Activated T-cell treated with anti-CD3 and anti-CD28 coated beads, Interleukin-2, amount 50 U/mL, for 4 hours (primary cell): ENCODE measurements around the gene NDUFB10. TPM values are rescaled to one million over a fixed set of nuclear protein-coding genes. Genes with fewer than 3 reads are reported as not detected.

Source experiments
- ATAC-seq, 2 donors: fragments of 200-7000 bp; cut with Tn5 transposase; one replicate each; pipeline ENCODE4 v1.10.0; 2021
- DNase-seq: peaks from one replicate; pipeline ENCODE4 v3.0.0-alpha.2; 2020
- H3K27me3 Mint-ChIP-seq: one replicate; pipeline ENCODE4 v1.8.0; 2021; ENCODE audit warnings: low read depth, mixed read lengths
- H3K36me3 Mint-ChIP-seq: one replicate; pipeline ENCODE4 v1.8.0; 2022; ENCODE audit warnings: mixed read lengths; ENCODE audit not compliant: insufficient read depth
- H3K4me1 Mint-ChIP-seq: one replicate; pipeline ENCODE4 v1.8.0; 2021; ENCODE audit warnings: low read depth, mixed read lengths
- H3K4me3 Mint-ChIP-seq: one replicate; pipeline ENCODE4 v1.8.0; 2021; ENCODE audit warnings: mild to moderate bottlenecking, moderate library complexity, mixed read lengths
- H3K9me3 Mint-ChIP-seq: one replicate; pipeline ENCODE4 v1.8.0; 2021; ENCODE audit warnings: mixed read lengths
- total RNA-seq, 3 donors: library from RNA; stranded (reverse); gene quantifications; one replicate each; pipeline ENCODE4 v1.2.1, GENCODE V29; 2021

The NDUFB10 gene
- total RNA-seq, 3 donors from 2014 or later, result 115 to 143 (median 117) TPM

GRCh38 chr16:2002406-2003230, 43.3 kb downstream of the NDUFB10 start:
- Mint-ChIP-seq H3K27me3 (no peaks in the 10 kb centered on the region), H3K4me1 (peaks cover 18% of the 10 kb centered on the region), H3K4me3 (no peak overlapping the region), H3K36me3 (peaks cover 11% of the 10 kb centered on the region), H3K9me3 (no peaks in the 10 kb centered on the region)
- ATAC-seq, result no peak
- no peak for DNase-seq

- H3K9me3 Mint-ChIP-seq, result no peaks in the 10 kb centered on the region
- DNase-seq (no peak), ATAC-seq (no peak)
- peaks cover 25% of the 10 kb centered on the region for H3K4me1 Mint-ChIP-seq
- no peak overlapping the region for H3K4me3 Mint-ChIP-seq
- peaks cover 13% of the 10 kb centered on the region for H3K36me3 Mint-ChIP-seq
- H3K27me3 Mint-ChIP-seq, result no peaks in the 10 kb centered on the region
These were observed 44.0 kb downstream of the NDUFB10 start for GRCh38 chr16:2003231-2003826.

- H3K4me1 Mint-ChIP-seq, result peaks cover 31% of the 10 kb centered on the region
- H3K27me3 Mint-ChIP-seq, result no peaks in the 10 kb centered on the region
- H3K4me3 Mint-ChIP-seq, result no peak overlapping the region
- no peaks in the 10 kb centered on the region for H3K9me3 Mint-ChIP-seq
- peak; percentile 92 for ATAC-seq
- peaks cover 17% of the 10 kb centered on the region for H3K36me3 Mint-ChIP-seq
- DNase-seq, result peak; percentile 83
These were observed 44.7 kb downstream of the NDUFB10 start for GRCh38 chr16:2003827-2004641.

GRCh38 chr16:2004795-2005517, 45.6 kb downstream of the NDUFB10 start:
- Mint-ChIP-seq H3K4me1 (peaks cover 31% of the 10 kb centered on the region), H3K27me3 (no peaks in the 10 kb centered on the region), H3K36me3 (peaks cover 17% of the 10 kb centered on the region), H3K4me3 (no peak overlapping the region), H3K9me3 (no peaks in the 10 kb centered on the region)
- DNase-seq (no peak), ATAC-seq (no peak)

GRCh38 chr16:2005646-2006045, 46.3 kb downstream of the NDUFB10 start:
- H3K27me3 Mint-ChIP-seq, result no peaks in the 10 kb centered on the region
- peaks cover 18% of the 10 kb centered on the region for H3K36me3 Mint-ChIP-seq
- DNase-seq (no peak), ATAC-seq (no peak)
- H3K4me1 Mint-ChIP-seq, result peaks cover 36% of the 10 kb centered on the region
- H3K4me3 Mint-ChIP-seq, result no peak overlapping the region
- no peaks in the 10 kb centered on the region for H3K9me3 Mint-ChIP-seq

GRCh38 chr16:2006317-2006716, 47.0 kb downstream of the NDUFB10 start:
- Mint-ChIP-seq H3K27me3 (no peaks in the 10 kb centered on the region), H3K9me3 (no peaks in the 10 kb centered on the region), H3K36me3 (peaks cover 16% of the 10 kb centered on the region), H3K4me1 (peaks cover 36% of the 10 kb centered on the region), H3K4me3 (peak overlapping the region; percentile 25)
- ATAC-seq, result no peak
- DNase-seq, result no peak

- peaks cover 36% of the 10 kb centered on the region for H3K4me1 Mint-ChIP-seq
- H3K36me3 Mint-ChIP-seq, result peaks cover 14% of the 10 kb centered on the region
- no peak for ATAC-seq
- H3K4me3 Mint-ChIP-seq, result peak overlapping the region; percentile 92
- H3K9me3 Mint-ChIP-seq, result no peaks in the 10 kb centered on the region
- no peak for DNase-seq
- no peaks in the 10 kb centered on the region for H3K27me3 Mint-ChIP-seq
These were observed 47.9 kb downstream of the NDUFB10 start for GRCh38 chr16:2007081-2007836.

- peaks cover 11% of the 10 kb centered on the region for H3K36me3 Mint-ChIP-seq
- H3K9me3 Mint-ChIP-seq, result no peaks in the 10 kb centered on the region
- H3K27me3 Mint-ChIP-seq, result no peaks in the 10 kb centered on the region
- ATAC-seq, result no peak
- H3K4me3 Mint-ChIP-seq, result peak overlapping the region; percentile 92
- no peak for DNase-seq
- peaks cover 36% of the 10 kb centered on the region for H3K4me1 Mint-ChIP-seq
These were observed 48.7 kb downstream of the NDUFB10 start for GRCh38 chr16:2008009-2008526.

- Mint-ChIP-seq H3K36me3 (peaks cover 11% of the 10 kb centered on the region), H3K4me1 (peaks cover 36% of the 10 kb centered on the region), H3K9me3 (no peaks in the 10 kb centered on the region), H3K4me3 (peak overlapping the region; percentile 92), H3K27me3 (no peaks in the 10 kb centered on the region)
- ATAC-seq, result peak; percentile 6 to 8
- no peak for DNase-seq
These were observed 49.4 kb downstream of the NDUFB10 start for GRCh38 chr16:2008631-2009163.

- Mint-ChIP-seq H3K4me1 (peaks cover 36% of the 10 kb centered on the region), H3K27me3 (no peaks in the 10 kb centered on the region), H3K36me3 (peaks cover 11% of the 10 kb centered on the region), H3K9me3 (no peaks in the 10 kb centered on the region), H3K4me3 (peak overlapping the region; percentile 92)
- DNase-seq (no peak), ATAC-seq (peak; percentile 36 to 45)
These were observed 49.9 kb downstream of the NDUFB10 start for GRCh38 chr16:2009164-2009711.

- peak; percentile 76 for DNase-seq
- ATAC-seq, result peak; percentile 95 to 96
- Mint-ChIP-seq H3K36me3 (peaks cover 11% of the 10 kb centered on the region), H3K4me1 (peaks cover 35% of the 10 kb centered on the region), H3K9me3 (no peaks in the 10 kb centered on the region), H3K27me3 (no peaks in the 10 kb centered on the region), H3K4me3 (peak within 1 kb of the TSS; percentile 94)
These were observed 50.6 kb downstream of the NDUFB10 start, which contains the start of gene ZNF598 for GRCh38 chr16:2009791-2010510. Gene ZNF598 (minus strand): TSS chr16:2009821.
